ENCODE results near the gene TMEM107.

DNA sequence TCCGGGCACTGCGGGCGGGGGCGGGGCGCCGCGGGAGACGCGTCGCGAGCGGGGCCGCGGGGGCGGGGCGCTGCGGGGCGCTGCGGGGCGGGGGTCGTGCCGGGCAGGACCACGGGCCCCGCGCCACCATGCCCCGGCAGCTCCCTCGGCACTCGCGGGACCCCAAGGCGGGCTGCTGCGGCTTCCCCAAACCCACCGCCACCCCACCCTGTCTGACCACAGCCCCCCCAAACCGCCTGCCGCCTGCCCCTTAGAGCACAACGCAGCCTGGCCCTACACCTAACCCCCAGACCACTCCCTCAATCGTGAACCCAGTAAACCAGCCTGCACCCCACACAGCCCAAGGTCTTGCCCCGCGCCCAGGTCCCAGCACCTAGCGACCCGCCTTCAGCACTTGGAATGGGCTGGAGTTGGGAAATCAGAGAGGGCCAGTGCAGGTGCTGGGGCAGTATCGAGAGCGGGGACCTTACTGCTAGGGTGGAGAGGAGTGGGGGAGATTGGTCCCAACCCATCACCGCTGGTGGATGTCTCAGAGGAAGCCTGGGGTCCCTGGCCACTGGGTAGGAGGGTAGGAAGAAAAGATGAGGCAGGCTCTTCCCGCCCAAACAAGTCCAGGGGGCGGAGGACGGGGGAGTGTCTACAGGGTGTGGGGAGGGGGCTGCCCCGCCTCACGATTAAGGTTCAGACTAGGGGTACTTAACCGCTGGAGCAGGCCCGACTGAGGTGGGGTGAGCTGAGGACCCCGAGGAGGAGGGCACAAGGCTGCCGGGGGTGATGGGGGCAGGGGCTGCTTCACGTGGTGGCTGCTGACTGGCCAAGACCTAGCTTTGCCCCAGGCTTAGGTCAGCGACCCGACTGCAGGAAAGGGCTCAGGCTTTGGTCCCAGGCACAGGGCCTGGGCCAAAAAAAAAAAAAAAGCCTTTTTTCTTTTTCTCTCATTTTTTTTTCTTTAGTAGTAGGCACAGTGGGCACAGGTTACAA, 12.9 kb downstream of the TMEM107 start:
- TF ChIP-seq, protein P1, sequence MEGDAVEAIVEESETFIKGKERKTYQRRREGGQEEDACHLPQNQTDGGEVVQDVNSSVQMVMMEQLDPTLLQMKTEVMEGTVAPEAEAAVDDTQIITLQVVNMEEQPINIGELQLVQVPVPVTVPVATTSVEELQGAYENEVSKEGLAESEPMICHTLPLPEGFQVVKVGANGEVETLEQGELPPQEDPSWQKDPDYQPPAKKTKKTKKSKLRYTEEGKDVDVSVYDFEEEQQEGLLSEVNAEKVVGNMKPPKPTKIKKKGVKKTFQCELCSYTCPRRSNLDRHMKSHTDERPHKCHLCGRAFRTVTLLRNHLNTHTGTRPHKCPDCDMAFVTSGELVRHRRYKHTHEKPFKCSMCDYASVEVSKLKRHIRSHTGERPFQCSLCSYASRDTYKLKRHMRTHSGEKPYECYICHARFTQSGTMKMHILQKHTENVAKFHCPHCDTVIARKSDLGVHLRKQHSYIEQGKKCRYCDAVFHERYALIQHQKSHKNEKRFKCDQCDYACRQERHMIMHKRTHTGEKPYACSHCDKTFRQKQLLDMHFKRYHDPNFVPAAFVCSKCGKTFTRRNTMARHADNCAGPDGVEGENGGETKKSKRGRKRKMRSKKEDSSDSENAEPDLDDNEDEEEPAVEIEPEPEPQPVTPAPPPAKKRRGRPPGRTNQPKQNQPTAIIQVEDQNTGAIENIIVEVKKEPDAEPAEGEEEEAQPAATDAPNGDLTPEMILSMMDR (IDR thresholded peaks at IDR 0.05), result no peak
- TF ChIP-seq ZFX (IDR thresholded peaks at IDR 0.05; ENCODE audit: borderline replicate concordance), result no peak

Measured in 22Rv1 (cell line).